GM20000 (cell line): ENCODE results near the gene MAGI2.

Source experiments
- DNase-seq: peaks from one replicate; pipeline ENCODE4 v3.0.0; 2012; ENCODE audit warnings: low spot score
- TF ChIP-seq, protein P1 (sequence below): IDR thresholded peaks from 2 replicates; pipeline ENCODE4 v1.5.1; 2012; ENCODE audit warnings: mild to moderate bottlenecking, control low read depth; ENCODE audit errors: extremely low read depth, missing control alignments

MAGI2 gene

DNA sequence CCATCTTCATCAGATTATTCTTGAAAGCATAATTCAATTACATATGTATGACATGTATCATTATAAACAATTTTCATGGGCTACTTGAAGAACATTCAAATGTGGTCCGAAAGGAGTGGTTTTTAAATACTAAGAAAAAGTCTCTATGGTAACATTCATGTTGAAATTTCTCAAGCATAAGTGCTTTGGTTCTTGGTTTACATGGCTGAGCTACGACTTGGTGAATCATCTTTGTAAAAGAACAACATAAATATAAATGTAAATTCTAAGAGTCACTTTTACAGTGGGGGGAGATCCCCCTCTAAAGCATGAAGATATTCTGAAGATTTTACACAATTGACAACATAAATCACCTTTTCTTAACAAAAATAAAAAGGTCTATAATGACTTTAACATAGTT is 118.6 kb downstream of the MAGI2 start:
- TF ChIP-seq, protein P1, sequence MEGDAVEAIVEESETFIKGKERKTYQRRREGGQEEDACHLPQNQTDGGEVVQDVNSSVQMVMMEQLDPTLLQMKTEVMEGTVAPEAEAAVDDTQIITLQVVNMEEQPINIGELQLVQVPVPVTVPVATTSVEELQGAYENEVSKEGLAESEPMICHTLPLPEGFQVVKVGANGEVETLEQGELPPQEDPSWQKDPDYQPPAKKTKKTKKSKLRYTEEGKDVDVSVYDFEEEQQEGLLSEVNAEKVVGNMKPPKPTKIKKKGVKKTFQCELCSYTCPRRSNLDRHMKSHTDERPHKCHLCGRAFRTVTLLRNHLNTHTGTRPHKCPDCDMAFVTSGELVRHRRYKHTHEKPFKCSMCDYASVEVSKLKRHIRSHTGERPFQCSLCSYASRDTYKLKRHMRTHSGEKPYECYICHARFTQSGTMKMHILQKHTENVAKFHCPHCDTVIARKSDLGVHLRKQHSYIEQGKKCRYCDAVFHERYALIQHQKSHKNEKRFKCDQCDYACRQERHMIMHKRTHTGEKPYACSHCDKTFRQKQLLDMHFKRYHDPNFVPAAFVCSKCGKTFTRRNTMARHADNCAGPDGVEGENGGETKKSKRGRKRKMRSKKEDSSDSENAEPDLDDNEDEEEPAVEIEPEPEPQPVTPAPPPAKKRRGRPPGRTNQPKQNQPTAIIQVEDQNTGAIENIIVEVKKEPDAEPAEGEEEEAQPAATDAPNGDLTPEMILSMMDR, result no peak
- no peak for DNase-seq

DNA sequence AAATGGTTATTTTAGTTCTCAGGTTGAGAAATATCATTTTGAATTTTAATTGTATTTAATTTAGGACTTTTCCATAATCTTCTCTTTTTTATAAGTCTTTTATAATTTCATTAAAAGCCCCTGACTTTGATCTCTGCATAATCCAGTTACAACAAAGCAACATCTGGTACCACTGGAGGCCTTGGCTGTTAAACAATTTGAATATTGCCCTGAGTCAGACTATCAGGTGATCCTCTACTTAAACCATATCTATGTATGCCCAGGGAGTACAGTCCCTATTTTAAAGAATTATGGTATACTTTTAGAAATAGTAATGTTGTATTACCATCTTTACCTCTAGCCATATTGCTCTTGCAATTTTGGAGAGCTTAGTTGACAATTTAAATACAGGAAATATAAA is 119.1 kb downstream of the MAGI2 start:
- TF ChIP-seq, protein P1, result no peak
- no peak for DNase-seq

DNA sequence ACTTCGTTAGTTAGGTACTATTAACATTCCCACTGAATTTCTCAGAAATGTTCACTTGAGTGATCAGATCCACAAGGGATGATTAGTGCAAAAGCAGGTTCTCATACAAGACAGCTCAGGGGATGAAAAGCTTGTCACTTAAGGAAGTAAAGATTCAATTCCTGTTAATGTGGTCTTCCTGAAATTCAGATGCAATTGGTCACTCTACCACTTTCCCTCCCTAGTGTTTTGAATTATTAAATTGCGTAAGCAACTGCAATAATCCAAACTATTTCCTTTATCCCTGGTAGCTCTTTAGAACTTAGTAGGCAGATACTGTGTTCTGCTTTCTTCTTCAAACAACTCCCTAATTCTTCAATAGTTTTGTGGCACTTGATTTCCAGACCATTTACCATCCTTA is 121.4 kb downstream of the MAGI2 start:
- no peak for DNase-seq
- TF ChIP-seq, protein P1, result no peak

DNA sequence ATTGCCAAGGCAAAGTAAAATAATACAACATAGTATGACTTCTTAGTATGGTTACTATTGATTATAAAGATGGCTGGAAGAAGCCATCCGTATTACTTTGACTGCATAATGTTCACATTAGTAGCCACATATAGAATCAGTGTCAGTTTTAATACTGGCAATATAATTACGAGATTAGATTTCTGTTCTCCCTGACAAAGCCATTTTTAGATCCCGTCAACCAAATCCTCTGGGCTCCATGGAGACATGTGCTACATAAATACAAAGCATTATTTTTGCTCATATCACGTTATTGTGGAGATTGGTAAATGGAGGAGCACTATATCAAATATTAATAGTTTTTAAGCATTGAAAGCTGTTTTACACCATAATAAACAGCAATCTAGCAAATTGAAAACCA is 124.0 kb downstream of the MAGI2 start:
- no peak for DNase-seq
- TF ChIP-seq, protein P1, result no peak

DNA sequence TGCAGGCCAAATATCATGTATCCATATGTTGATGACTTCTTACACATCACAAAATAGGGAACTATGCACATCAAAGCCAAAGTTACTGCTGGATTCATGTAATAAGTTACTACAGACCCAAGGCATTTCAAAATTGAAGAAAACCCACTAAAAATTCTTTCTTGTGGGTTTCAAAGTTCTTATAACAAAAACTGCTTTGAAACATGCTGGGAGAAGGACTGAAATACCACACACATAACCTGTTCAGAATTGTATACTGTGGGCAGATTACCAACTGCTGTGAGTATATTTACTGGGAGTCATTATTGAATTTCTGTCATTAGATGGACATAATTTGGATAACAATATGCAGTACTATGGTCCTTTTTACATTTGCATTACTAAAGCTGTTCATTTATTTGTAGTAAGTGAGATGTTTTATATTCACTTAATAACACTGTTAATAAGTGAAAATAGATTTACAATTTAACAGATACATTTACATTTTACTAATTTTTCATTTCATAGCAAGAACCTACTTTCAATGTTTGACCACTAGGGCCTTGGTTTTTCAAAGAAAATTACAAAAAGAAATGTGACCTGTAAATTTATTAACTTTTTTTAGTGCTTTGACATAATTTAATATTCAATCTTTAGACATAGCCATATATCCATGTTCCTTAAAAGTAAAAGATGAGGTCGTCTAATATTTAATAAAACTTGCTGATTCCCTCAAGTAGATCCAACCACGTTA is 132.6 kb downstream of the MAGI2 start:
- TF ChIP-seq, protein P1, result no peak
- no peak for DNase-seq

DNA sequence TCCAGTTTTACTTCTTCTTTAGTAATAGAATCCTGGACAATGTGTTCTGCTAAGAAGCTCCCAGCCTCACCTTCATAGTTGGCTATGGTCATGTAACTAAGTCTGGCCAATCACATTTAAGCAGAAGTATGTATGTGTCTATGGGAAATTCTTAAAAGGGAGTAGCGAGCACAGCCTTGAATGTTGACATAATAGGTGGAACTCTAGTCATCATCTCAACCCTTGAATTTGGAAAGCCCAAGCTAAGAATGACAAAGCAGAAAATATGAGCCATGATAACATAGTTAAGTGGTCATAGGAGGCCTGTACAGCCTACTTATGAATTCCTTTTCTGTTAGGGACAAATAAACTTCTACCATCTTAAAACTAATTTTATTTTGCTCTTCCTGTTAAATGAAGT is 134.1 kb downstream of the MAGI2 start:
- DNase-seq, result no peak
- TF ChIP-seq, protein P1, result no peak

DNA sequence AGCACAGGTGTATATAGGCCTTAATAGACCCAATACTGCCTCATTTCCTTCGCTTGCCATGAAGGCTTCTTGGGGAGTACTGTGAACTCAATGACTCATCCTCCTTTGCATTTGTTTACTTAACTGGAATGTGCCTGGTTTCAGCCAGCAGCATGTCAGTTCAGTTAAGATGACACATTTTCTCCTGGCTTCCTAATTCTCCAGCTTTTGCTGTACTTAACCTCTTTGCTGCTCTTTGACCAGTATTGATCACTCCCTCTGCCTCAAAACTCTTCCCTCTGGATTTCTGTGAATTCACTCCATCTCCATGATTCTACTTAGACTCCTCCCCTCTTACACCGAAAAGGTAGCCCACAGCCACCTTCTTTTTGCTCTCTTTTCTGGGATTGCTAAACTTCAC is 135.7 kb downstream of the MAGI2 start:
- no peak for DNase-seq
- TF ChIP-seq, protein P1, result no peak
